GM10266 (cell line): Measurements from ENCODE around the gene HIPK2.

Source experiments
- DNase-seq: peaks from one replicate; pipeline ENCODE4 v3.0.0; 2012; ENCODE audit errors: extremely low spot score
- TF ChIP-seq, protein P1 (sequence below): IDR thresholded peaks from 2 replicates; pipeline ENCODE4 v1.5.1; 2012; ENCODE audit warnings: mild to moderate bottlenecking, low read depth; ENCODE audit not compliant: control insufficient read depth, insufficient read depth; ENCODE audit errors: missing control alignments

The HIPK2 gene

DNA sequence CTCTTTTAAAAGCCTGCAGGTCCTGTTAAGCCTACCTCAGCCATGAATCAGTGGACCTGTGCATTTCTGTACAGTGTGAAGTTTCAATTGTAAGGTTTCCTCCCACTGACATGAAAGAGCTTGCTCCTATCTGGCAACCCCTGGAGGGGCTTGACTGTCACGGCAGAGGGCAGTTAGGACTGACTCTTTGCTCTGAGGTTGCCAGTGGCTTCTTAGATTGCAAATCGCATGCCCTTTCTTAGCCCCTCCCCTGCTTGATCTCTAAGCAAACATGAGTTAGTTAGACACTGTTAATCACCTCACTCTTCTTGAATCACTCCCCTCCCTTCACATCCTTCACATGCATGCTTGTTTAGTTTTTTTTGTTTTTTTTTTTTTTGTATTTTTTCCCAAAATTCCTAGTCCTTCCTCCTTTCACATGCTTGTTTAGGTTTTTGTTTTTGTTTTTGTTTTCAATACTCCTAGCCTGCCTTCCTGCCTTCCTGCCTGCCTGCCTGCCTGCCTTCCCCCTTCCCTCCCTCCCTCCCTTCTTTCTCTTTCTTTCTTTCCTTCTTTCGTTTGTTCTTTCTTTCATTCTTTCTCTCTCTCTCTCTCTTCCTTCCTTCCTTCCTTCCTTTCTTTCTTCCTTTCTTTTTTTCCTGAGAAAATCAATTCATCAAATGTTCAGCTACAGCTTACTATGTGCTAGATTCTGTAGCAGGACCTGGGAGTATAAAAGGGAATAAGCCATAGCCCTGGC, 6.0 kb upstream of the HIPK2 start:
- DNase-seq = no peak

DNA sequence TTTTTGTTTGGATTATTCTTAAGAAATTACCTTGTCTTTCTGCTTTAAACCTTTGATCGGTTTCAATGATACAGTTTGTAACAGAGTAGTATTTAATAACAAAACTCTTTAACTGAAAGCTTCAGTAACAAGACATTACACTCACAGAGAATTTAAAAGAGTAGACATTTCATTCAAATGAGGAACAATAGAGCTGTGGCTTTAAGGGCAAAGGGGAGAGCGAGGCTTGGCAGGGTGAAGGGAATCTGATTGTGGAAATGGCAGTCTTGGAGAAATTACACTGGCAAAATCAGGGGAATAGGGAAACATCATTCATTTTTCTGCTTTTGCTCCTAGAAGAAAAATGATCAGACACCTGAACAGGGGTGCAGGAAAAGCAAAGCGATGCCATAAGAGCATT, 5.1 kb upstream of the HIPK2 start:
- TF ChIP-seq, protein P1, sequence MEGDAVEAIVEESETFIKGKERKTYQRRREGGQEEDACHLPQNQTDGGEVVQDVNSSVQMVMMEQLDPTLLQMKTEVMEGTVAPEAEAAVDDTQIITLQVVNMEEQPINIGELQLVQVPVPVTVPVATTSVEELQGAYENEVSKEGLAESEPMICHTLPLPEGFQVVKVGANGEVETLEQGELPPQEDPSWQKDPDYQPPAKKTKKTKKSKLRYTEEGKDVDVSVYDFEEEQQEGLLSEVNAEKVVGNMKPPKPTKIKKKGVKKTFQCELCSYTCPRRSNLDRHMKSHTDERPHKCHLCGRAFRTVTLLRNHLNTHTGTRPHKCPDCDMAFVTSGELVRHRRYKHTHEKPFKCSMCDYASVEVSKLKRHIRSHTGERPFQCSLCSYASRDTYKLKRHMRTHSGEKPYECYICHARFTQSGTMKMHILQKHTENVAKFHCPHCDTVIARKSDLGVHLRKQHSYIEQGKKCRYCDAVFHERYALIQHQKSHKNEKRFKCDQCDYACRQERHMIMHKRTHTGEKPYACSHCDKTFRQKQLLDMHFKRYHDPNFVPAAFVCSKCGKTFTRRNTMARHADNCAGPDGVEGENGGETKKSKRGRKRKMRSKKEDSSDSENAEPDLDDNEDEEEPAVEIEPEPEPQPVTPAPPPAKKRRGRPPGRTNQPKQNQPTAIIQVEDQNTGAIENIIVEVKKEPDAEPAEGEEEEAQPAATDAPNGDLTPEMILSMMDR = no peak
- no peak for DNase-seq

More for the DNA sequence above, 6.0 kb upstream of the HIPK2 start:
- TF ChIP-seq, protein P1 = no peak

DNA sequence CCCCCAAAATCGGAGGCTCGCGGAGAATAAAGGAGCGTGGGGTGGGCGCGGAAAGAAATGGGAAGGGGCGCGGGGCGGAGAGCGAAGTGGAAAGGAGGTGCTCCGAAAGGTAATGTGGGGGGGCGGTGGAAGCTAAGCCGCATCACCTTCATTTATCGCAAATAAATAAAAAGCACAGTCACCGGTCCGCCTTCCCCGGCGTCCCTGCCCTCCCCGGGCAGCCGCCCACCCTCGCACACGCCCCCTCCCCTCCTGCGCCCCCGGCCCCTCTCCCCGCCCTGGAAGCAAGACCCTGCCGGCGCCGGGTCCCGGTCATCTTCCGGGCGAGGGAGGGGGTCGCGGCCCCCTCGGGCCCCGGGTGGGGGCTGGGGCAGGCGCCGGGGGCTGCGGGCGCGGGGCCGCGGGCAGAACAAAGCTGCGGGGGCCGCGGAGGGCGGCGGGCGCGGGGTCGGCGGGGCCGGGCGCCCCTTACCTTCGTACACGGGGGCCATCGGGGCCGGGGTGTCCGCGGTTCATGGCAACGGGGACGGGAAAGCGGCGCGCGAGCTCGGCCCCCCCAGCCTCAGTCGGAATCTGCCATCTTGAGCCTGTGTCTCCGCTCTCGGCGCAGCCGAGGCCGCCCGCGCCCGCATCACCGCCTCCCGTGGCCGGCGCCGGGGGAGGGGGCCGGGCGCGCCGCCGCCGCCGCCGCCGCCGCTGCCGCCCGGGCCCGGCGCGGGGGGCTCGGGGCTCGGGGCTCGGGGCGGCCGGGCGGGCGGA, 486 bp downstream of the HIPK2 start:
- peak; percentile 77 for DNase-seq
- TF ChIP-seq, protein P1 = no peak

GRCh38 chr7:139776486-139777132, 1.2 kb downstream of the HIPK2 start:
- DNase-seq = peak; percentile 57
- TF ChIP-seq, protein P1 = no peak

DNA sequence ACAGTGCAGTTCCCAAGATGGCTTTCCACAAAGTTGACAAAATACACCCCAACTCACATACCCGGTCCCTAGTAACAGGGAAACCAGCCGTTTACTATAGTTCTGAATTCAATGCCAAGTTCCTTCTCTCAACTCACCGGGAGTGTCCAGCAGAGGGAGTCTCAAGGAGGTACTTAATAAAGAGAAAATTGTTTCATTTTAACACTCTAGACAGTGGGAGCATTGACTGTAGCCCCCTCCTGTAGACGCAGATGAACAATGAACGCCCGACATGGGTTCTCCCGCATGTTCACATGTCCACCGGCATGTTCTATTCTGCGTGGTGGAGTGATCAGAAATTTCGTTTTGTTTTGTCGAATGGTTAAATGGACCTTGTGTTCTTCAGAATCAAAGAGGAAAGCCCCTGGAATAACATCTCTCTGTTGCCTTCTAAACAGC, 1.9 kb downstream of the HIPK2 start:
- peak; percentile 80 for DNase-seq
- TF ChIP-seq, protein P1 = peak; percentile 66

- no peak for DNase-seq
- TF ChIP-seq, protein P1 = no peak
Measured at GRCh38 chr7:139774376-139774775, 3.4 kb downstream of the HIPK2 start.
